IPS-NIHi7 (cell line): ENCODE results near the gene LBH.

ENCODE experiments used
- DNase-seq: peaks from one replicate; pipeline ENCODE4 v3.0.0; 2012; ENCODE audit warnings: mixed read lengths; ENCODE audit errors: extremely low spot score

LBH gene

DNA sequence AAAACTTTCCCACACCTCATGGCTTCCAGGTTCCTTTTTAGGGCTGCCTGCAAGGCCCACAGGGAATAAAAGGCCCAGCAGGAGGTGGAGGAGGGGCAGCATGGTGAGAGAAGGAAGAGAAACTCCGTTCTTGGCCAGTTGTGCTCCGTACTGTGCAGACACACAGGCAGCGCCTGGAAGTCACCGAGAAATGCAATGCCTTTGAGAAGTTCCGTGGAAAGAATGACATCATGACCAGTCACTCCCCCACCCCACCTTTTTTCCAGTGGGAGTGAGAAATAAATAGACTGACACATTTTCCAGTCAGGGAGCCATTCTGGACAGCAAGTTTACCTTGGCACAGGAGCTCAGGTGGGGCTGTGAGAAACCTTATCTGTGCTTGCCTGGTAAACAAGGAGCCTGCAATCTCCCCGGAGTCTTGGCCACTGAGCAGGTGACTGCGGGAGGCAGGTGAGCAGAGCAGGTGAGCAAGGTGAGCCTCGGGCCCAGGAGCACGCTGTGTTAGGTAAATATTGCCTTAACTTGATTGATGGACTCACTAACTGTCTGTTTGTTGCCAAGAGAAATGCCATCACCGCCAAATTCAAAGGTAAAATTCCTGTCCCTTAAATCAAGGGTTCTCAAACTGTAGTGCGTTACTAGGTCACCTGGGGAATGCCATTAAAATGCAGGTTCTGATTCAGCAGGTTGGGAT lies 13.5 kb upstream of the LBH start:
- DNase-seq = peak; percentile 27

DNA sequence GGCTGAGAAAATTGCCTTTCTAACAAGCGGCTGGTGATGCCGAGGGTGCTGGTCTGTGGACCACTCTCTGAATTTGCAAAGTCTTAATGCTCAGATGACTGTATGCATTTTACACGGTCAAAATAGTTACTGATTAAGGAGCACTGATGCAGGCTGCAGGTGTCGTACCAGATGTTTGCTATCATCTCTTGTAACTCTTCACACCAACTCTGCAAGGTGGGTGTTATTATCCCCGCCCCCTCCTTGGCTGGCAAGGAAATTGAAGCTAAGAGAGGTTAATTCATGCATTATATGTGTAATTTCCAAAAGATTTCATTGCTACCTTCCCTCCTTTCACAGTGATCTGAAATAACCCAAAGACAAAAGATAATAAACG lies 13.0 kb upstream of the LBH start:
- DNase-seq = no peak

DNA sequence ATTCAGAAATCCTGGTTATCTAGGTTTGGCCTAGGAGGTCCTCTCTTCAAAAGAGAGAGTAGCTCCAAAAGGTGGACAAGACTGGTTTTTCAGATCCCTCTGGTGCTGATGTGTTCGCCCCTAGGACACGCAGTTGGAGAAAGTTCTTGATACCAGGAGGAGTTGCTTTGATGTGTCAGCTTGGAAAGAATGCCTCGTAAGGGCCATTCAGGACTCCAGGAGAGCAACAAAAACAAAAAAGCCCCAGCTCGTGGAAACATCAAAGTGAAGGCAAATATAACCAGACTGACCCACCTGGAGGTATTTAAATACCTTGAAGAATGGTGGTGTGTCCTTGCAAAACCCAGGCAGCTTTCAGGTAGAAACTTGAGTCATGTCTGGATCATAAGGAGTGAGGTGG lies 12.5 kb upstream of the LBH start:
- no peak for DNase-seq

DNA sequence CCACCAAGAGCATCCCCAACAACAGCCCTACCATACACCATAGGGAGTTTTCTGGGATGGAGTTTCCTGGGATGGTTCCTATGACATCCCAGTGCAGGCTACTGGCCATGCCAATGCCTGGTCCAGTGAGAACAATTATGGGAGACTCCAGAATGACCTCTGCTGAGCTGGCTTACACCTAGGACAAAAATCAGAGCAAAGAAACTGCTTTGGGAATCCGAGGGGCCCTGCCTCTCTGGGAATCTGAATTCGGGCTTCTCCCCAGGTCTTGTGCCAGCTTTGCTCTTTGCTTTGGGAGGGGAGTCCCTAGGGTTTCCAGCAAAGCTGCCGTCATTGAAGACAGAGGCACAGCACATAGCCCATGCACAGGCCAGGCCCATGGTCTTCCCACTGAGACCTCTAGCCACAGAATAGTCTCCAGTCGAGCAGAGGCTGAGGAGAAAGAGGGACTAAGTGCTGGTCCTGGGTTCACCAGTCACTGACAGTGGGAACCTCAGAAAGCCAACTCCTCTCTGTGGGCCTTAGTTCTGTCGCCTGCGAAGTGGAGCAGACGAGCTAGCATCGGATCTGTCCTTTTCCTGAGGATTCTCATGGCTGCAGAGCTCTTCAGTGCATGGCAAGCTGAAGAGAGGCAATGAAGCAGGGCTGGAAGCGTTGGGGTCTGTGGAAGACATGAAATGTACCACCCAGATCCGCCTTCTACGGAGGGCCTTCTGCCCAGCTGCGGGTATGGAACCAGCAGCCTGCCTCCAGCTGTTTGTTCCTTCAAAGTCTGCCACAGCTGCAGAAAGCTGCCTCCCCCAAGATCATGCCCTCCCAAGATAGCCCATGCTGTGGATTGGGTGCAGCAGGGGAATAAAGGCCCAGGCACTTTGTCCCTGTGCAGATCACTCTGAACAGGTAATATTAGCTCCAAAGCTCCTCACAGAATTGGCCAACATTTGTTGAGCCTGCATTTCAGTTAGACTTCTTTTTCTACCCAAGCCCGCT lies 11.2 kb upstream of the LBH start:
- DNase-seq = no peak

DNA sequence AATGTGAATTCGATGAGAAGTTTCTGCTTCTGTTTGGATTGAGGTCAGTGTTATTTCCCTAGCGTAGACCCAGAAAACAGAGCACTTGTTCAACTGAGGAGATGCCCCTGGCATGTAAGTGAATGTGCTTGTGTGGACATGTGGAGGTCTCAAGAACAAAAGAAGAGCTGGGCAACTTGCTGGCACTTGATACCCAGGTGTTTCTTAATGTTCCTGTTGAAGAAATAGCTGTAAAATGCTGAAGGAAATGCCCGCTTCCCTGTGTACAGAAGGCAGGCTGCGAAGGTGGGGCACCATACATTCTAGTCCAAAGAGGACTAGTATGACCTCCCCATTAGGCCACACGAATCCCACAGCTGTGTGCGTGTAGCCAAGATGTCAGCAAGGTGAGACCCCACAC lies 9.8 kb upstream of the LBH start:
- no peak for DNase-seq

DNA sequence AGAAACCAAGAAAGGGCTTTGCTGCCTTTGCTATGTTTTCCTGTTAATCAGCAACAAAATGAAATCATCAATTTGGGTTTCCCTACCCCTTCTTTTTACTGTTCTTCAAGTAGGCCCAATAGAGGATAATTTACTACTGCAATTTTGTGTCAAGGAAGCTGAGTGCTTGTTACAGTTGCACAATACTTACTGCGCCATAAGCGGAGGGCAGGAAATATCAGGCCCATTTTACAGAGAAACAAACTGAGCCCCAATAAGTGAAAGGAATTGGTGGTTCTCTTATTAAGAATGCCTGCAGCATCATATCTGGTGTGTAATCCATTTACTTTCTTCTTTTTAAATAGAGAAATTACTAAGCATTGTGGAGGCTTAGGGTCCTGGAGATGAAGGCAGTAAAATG lies 9.3 kb upstream of the LBH start:
- no peak for DNase-seq

DNA sequence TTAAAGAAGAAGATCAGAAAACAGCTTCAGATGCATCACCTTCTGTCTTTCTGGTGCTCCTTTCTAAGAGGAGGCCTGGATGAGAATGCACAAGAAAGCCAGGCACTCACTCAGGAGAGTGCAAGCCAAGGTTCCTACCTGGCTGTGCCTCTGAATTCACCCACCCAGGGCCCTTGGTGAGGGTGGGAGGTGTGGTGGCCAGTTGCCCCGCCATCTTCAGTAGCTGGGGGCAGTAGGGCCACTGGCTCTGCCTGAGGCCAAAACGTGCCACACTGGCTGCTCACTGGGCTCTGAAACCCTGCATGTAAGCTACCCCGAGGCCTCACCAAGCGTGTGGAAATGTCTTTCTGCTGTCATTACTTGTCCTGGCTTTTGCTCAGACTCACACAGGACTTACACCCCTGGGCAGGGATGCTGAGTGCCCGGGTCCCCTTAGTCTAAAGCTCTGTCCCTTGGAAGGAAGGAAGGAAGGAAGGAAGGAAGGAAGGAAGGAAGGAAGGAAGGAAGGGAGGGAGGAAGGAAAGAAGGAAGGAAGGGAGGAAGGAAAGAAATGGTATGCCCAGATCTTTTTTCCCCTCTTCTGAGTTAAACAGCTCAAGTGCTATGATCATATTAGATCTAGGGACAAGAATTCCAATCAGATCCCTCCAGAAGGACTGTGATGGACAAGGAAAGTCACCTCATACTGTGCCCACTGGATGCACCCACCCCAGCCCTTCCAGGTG lies 8.5 kb upstream of the LBH start:
- no peak for DNase-seq

DNA sequence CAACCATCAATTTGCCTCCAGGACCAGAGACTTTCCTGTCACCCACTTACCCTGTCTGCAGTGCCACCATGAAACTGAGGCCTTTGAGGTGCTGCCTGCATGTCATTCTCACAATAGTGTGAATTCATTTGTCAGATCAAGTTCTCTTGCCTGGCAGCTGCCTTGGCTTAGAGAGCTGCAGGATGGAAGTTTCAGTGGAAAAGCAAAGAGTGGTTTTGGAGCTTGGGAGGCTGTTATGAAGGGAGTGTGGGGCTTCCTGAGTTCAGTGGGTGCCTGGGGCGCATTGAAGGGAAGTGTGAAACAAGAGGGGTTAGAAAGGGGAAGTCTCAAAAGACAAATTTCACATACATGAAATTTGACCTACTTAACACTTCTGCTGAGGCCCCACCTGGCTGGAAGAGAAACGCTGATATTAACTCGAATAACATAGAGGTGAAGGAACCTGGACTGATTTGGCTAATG lies 7.9 kb upstream of the LBH start:
- no peak for DNase-seq

DNA sequence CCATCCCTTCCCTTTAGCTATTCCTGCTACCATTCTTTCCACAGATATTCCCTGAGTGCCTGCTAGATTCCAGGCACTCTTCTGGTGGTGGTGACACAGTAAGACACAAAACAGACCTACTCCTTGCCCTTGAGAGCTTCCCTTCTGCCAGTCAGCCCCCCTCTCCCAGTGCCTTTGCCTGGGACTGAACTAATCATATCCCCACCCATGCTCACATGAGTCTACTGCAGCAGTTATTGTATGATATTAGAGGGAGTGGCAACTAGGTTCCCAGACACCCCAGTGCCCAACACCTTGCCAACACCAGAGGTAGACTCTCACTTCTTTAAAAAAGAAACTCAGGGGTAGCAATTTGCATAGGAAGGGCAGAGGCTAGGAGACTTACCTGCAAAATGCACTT lies 7.2 kb upstream of the LBH start:
- DNase-seq = no peak

DNA sequence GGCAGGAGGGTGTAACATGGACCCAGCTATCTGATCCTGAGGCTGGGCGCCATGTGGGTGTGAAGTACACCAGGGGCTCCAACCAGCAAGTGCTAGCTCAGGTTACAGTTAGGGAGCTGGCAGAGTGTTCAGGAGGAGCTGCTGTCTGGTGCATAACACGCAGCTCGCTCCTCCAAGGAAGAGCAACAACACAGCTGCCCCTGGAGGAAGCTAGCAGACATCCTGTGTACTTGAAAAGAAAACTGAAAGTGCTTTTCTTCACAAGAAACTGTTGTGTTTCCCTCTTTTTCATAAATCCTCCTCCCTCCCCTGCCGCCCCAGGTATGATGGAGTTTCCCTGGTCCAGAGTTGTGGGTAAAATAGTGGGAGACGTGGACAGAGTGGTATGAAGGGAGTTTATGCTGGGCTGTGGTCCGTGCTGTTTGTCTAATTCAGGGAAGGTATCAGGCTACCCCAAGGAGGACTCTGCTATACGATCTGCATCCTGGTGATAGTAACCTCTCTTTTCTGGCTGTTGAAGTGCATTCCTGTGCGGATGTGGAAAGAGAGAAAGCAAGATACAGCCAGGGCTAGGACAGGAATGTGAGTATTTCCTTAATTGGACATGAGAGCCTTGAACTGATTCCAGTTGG lies 6.1 kb upstream of the LBH start:
- DNase-seq = no peak

DNA sequence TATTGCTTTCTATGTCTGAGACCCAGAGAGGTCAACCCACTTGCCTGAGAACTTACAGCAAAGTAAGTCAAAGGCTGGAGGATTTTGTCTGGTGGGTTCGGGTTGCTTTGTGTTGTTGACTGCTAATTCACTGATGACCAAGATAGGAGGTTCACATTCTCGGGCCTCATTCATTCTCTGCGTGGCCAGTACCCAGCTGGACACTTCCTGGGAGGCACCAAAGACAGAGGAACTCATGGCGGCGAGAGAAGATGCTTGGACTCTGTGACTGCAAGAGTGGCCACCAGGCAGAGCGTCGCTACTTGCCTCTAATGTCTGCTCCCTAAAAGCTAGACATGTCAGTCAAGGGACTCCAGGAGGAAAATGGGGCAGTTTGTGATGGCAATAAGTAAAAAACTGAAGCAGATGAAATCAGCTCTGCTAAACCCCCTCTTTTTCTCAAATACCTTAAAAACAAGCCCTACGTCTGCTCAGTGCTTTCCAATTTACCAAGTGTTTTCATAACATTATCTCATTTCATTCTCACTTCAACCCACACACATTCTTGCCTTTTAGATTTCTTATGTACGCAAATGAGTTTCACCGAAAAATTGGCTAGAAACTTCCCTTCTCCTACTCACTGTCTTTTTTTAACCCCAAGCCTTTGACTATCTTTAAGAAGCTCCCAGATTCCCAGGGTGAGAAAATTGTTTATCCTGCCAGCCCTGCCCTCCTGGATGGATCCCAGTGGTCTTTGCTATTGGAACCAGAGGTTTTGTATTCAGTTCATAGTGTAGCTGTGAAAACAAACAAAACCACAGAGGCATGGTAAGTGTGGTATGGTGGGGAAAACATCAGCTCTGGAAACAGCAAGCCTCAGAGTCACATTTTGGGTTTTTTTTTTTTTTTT lies 4.9 kb upstream of the LBH start:
- DNase-seq = no peak

DNA sequence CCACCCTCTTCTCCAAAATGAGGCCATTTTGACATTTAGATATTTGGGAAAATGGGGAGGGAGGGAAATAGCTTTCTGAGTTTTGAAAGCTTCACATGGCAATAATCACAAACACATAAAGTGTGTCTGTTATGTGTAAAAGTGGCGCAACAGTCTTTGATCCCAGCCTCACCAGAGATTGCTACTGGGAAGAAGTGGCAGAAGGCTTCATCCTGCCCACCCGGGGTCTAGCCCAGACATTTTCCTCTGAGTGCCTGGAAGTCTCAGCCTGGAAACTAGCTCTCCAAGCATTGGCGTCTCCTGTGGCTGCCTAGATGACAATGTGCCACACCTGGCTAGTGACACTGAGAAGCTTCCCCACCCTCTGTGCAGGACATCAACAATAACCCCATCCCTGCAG lies 1.7 kb upstream of the LBH start:
- DNase-seq = no peak

DNA sequence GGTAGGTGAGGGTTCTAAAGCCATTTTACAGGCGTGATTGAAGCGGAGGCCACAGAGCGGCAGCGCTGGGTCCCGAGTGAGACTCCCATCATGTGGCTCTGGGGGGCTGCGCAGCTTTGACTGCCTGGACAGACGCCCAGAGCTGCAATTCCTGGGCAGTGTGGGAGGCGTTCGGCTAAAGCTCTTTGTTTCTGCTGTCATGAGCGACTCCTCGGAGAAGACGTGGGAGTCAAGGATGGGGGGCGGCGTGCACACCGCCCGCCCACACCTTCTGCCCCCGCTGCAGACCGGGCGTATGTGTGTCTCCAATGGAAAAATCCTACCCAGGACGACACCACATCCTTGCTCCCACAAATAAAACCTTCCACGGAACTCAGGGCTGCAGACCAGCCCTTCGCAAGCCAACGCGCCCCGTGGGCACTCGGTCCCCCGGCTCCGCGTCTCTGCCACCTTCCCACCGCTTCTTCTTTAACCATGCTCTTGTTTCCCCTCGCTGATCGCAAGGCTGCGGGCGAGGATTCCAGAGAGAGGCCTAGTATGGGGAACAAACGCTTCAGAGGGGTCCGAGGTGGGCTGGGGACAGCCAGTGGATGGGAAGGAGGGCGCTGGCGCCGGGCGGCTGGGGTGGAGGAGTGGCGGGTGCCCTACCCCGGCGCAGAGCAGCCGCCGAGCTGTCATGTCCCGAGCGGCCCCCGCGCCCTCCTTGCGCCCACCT lies 680 bp upstream of the LBH start:
- DNase-seq = peak; percentile 65

DNA sequence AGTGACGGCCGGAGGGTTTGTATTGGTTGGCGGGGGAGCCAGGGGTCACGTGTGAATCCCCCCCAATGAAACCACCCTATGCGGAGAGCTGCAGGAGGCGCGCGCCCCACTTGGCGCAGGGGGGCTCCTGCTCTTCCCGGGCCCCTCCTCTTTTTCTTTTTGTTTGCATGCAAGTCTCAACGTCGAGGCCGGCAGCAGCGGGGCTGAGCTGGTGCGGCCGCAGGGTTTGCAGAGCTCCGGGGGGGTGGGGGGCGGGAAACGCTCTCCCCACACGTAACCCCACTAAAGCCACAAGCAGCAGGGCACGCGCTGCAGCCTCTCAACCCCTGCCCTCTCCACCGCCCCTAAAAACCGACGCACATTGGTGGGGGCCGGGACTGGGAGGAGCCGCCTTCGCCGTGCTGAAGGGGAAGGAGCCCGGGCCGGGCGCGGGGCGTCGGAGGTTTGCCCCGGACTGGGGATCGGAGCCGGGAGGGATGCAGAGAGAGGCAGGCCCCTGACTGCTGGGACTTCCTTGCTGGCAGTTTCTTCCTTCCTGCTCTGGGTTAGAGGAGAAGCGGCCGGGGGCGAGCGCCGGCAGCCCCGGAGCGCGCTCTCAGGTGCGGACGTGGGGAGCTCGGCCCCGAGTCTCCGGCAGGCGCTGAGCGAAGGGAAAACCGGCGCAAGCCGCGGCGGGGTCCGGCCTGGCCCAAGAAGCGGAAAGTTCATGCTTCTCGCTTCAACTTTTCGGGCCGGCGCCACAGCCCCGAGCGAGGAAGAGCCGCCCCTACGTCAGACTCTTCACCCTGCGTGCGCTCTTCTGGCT lies 864 bp downstream of the LBH start:
- DNase-seq = peak; percentile 66

DNA sequence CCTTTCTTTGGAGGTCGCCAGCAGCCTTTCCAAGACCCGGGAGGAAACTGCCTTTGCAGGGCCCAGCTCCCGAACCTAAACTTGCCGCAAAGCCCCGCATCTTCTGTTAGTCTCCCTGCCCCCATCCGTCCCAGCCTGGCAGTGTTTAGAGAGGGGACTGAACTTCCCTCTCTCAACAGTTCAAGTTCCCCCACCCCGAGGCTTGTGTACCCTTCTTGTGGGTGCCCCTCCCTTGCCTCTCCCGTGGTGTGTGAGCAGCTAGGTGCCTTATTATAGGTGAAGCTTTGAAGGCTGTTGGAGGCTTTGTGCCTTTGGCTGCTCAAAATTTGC lies 1.4 kb downstream of the LBH start:
- DNase-seq = no peak

DNA sequence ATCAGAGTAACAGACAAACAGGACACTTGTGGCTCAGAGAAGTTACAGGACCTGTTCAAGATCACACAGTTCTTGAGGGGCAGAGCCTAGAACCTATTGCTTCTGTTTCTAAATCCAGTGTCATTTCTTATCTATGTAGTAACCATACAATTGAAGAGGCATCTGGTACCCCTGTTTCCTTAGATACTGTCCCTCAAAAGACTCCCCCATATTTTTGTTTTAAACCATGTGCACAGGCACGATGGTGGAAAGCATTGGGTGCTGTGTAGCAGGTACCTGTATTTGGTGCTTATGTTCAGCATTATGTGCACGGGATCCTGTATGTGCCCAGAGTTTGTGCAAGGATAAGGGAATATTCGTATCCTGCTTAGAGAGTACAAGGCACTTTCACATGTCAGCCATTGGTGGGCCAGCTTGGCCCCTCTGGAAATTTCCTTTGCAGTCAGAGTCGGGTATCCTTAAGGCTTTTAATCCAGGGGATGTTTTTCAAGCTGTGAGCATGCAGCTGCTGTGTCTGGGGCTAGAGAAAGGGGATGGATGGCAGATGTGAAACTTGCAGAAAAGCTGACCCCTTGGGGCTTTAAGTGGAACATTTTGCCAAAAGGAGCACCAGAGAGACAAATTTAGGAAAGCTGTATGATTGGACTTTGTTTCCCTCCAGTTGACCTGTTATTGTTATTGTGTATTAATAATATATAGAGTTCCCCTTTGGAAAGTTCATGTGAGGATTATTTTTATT lies 2.1 kb downstream of the LBH start:
- no peak for DNase-seq

DNA sequence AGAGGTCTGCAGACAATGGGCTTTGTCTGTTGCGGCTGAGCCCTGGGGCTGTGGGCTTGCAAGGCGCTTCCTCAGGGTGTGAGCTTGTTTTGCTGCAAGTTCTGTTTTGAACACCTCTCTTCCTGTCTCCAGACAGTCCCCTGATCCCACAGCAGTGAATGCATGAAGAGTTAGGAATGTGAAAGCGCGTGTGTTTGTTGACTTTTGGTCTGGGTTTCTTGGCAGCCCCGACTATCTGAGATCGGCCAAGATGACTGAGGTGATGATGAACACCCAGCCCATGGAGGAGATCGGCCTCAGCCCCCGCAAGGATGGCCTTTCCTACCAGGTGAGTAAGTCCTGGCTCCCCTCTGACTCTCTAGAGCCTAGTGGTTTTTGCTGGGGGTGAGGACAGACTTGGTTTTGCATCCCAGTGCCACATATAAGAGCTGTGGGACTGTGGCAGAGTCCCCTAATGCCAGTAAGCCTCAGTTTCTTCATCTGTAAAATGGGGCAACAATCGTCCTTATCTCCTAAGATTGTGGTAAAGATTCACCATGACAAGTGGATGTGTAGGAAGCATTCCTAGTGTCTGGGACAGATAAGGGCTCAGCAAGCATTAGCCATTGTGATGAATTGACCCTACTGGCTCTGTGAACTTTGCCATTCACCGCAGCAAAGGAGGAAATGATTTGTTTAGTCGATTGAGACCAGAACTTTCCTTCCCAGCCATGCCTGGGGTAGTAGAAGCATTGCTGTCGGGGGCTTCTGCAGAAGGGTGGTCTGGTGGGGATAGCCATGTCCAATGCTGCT lies 3.0 kb downstream of the LBH start:
- DNase-seq = no peak
